H1 (cell line): Measurements from ENCODE around the gene CGNL1. TPM values are rescaled to one million over a fixed set of nuclear protein-coding genes. Genes with fewer than 3 reads are reported as not detected.

Experiments used
- SP1 ChIP-seq: IDR thresholded peaks from 2 replicates; pipeline ENCODE4 v1.6.1; 2011; ENCODE audit warnings: low read depth, low read length
- TAF1 ChIP-seq: IDR thresholded peaks from 2 replicates; pipeline ENCODE4 v1.6.1; 2011; ENCODE audit warnings: mild to moderate bottlenecking, low read depth, low read length
- TAF7 ChIP-seq: optimal IDR thresholded peaks from 2 replicates; pipeline ENCODE3; 2011; ENCODE audit warnings: low read depth, mild to moderate bottlenecking, inconsistent platforms, low read length, moderate library complexity, borderline replicate concordance
- TCF12 ChIP-seq: IDR thresholded peaks from 2 replicates; pipeline ENCODE4 v1.6.1; 2011; ENCODE audit warnings: low read depth, mild to moderate bottlenecking, low read length
- polyA plus RNA-seq, 7 experiments: library from polyadenylated mRNA; depleted of rRNA in 3 of 7; stranded (reverse) in 5 of 7; unstranded in 2 of 7; fragments of >200 nt in 5 of 7; fragments of 200-250 nt in 2 of 7; gene quantifications; 1 replicate in 5 of 7; 2 replicates in 1 of 7; 4 replicates in 1 of 7; pipeline versions ENCODE4 v1.2.1 to v1.2.3, GENCODE V29; 2011 to 2013; ENCODE audit warnings: missing spikeins in 2 of 7, mixed read lengths in 2 of 7
- total RNA-seq: library from RNA; stranded (reverse); fragmentation: NEBNext Ultra II Directional; extraction: Animal tissue kit (Norgen Biotek cat#: 25700); gene quantifications from 2 replicates; pipeline ENCODE4 v1.2.1, GENCODE V29; 2021
- TF ChIP-seq, protein P1 (sequence below): fragments of 300-600 bp; sonication (generic); IDR thresholded peaks from 2 replicates; pipeline ENCODE4 v1.7.1; 2012; ENCODE audit warnings: low read length, moderate library complexity, mild to moderate bottlenecking, inconsistent platforms; ENCODE audit not compliant: insufficient replicate concordance

CGNL1 gene
- total and polyA plus RNA-seq, 2 of the 8 experiments (the other 6 are each of a cell fraction or from before 2014, with no cell fraction given), result 21.8 to 75.6 TPM

DNA sequence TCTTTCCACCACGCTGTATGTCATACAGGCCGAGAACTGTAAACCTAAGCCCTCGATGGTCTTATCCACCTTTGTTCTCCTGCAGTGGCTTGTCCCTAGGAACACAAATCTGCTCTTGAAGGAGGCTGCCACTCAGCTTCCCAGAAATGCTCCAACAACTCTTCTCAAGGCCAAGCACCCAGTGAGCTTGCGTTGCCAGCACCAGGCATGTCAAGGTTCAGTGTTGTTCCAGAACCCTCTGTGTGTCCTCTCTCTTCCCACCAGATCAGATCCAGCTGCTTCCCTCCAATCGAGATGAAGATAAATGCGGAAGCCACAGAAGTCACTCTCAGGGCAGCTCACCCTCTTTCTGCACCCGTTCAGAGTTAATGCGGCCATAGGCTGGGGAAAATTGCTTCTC lies 204.1 kb downstream of the CGNL1 start (continued):
- TF ChIP-seq, protein P1, sequence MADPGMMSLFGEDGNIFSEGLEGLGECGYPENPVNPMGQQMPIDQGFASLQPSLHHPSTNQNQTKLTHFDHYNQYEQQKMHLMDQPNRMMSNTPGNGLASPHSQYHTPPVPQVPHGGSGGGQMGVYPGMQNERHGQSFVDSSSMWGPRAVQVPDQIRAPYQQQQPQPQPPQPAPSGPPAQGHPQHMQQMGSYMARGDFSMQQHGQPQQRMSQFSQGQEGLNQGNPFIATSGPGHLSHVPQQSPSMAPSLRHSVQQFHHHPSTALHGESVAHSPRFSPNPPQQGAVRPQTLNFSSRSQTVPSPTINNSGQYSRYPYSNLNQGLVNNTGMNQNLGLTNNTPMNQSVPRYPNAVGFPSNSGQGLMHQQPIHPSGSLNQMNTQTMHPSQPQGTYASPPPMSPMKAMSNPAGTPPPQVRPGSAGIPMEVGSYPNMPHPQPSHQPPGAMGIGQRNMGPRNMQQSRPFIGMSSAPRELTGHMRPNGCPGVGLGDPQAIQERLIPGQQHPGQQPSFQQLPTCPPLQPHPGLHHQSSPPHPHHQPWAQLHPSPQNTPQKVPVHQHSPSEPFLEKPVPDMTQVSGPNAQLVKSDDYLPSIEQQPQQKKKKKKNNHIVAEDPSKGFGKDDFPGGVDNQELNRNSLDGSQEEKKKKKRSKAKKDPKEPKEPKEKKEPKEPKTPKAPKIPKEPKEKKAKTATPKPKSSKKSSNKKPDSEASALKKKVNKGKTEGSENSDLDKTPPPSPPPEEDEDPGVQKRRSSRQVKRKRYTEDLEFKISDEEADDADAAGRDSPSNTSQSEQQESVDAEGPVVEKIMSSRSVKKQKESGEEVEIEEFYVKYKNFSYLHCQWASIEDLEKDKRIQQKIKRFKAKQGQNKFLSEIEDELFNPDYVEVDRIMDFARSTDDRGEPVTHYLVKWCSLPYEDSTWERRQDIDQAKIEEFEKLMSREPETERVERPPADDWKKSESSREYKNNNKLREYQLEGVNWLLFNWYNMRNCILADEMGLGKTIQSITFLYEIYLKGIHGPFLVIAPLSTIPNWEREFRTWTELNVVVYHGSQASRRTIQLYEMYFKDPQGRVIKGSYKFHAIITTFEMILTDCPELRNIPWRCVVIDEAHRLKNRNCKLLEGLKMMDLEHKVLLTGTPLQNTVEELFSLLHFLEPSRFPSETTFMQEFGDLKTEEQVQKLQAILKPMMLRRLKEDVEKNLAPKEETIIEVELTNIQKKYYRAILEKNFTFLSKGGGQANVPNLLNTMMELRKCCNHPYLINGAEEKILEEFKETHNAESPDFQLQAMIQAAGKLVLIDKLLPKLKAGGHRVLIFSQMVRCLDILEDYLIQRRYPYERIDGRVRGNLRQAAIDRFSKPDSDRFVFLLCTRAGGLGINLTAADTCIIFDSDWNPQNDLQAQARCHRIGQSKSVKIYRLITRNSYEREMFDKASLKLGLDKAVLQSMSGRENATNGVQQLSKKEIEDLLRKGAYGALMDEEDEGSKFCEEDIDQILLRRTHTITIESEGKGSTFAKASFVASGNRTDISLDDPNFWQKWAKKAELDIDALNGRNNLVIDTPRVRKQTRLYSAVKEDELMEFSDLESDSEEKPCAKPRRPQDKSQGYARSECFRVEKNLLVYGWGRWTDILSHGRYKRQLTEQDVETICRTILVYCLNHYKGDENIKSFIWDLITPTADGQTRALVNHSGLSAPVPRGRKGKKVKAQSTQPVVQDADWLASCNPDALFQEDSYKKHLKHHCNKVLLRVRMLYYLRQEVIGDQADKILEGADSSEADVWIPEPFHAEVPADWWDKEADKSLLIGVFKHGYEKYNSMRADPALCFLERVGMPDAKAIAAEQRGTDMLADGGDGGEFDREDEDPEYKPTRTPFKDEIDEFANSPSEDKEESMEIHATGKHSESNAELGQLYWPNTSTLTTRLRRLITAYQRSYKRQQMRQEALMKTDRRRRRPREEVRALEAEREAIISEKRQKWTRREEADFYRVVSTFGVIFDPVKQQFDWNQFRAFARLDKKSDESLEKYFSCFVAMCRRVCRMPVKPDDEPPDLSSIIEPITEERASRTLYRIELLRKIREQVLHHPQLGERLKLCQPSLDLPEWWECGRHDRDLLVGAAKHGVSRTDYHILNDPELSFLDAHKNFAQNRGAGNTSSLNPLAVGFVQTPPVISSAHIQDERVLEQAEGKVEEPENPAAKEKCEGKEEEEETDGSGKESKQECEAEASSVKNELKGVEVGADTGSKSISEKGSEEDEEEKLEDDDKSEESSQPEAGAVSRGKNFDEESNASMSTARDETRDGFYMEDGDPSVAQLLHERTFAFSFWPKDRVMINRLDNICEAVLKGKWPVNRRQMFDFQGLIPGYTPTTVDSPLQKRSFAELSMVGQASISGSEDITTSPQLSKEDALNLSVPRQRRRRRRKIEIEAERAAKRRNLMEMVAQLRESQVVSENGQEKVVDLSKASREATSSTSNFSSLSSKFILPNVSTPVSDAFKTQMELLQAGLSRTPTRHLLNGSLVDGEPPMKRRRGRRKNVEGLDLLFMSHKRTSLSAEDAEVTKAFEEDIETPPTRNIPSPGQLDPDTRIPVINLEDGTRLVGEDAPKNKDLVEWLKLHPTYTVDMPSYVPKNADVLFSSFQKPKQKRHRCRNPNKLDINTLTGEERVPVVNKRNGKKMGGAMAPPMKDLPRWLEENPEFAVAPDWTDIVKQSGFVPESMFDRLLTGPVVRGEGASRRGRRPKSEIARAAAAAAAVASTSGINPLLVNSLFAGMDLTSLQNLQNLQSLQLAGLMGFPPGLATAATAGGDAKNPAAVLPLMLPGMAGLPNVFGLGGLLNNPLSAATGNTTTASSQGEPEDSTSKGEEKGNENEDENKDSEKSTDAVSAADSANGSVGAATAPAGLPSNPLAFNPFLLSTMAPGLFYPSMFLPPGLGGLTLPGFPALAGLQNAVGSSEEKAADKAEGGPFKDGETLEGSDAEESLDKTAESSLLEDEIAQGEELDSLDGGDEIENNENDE, result no peak
- TF ChIP-seq TAF1 (no peak), SP1 (no peak), TCF12 (no peak), TAF7 (no peak)
